H1 (cell line): ENCODE results near the gene SLC66A2. TPM values are rescaled to one million over a fixed set of nuclear protein-coding genes. Genes with fewer than 3 reads are reported as not detected.

ENCODE experiments used
- CTCF ChIA-PET: fragments of 300-600 bp; sonication (Branson Sonifier 250); formaldehyde crosslinking; loops from one replicate; lab custom pipeline; 2021; ENCODE audit not compliant: partially characterized antibody; lab: Charles Lee
- POLR2A ChIA-PET: fragments of 300-600 bp; sonication (Branson Sonifier 250); formaldehyde crosslinking; loops from one replicate; lab custom pipeline; 2021; ENCODE audit warnings: inconsistent platforms; ENCODE audit not compliant: partially characterized antibody; lab: Charles Lee
- DNase-seq, 2 experiments: peaks; one replicate each; pipeline versions ENCODE4 v3.0.0 to v3.0.0-alpha.2; 2010 to 2022; ENCODE audit warnings: low spot score in 2 of 2, low read depth in 1 of 2, mixed read lengths in 1 of 2
- FAIRE-seq: peaks from 2 replicates; lab custom pipeline; 2011; peaks lifted over from hg19 to GRCh38; lab: Jason Lieb, UNC
- H2AFZ ChIP-seq: 2 replicates; pipeline ENCODE4 v1.8.1; 2012; ENCODE audit warnings: low read length, inconsistent platforms
- H2AK5ac ChIP-seq: 2 replicates; pipeline ENCODE4 v1.6.1; 2013; ENCODE audit warnings: low read depth, low read length
- H2BK120ac ChIP-seq: replicated peaks from 2 replicates; pipeline ENCODE3; 2013; ENCODE audit warnings: low read depth, low read length, inconsistent platforms
- H2BK12ac ChIP-seq: 2 replicates; pipeline ENCODE4 v1.6.1; 2013; ENCODE audit warnings: low read depth, low read length
- H2BK15ac ChIP-seq: 2 replicates; pipeline ENCODE4 v1.6.1; 2013; ENCODE audit warnings: low read length
- H2BK20ac ChIP-seq: 2 replicates; pipeline ENCODE4 v1.6.1; 2013; ENCODE audit warnings: low read length
- H2BK5ac ChIP-seq: 2 replicates; pipeline ENCODE4 v1.6.1; 2013; ENCODE audit warnings: low read depth, low read length
- H3K14ac ChIP-seq: 2 replicates; pipeline ENCODE4 v1.6.1; 2013; ENCODE audit warnings: inconsistent platforms; ENCODE audit not compliant: insufficient read length
- H3K18ac ChIP-seq: 2 replicates; pipeline ENCODE4 v1.6.1; 2013; ENCODE audit warnings: low read length; ENCODE audit errors: extremely low read depth
- H3K23ac ChIP-seq: 2 replicates; pipeline ENCODE4 v1.6.1; 2013; ENCODE audit warnings: inconsistent platforms; ENCODE audit not compliant: insufficient read length
- H3K23me2 ChIP-seq: 2 replicates; pipeline ENCODE4 v1.6.1; 2013; ENCODE audit warnings: low read depth, low read length
- H3K27ac ChIP-seq: 2 replicates; pipeline ENCODE4 v1.6.1; 2011; ENCODE audit warnings: low read depth, low read length, inconsistent platforms
- H3K27me3 ChIP-seq, 4 experiments: replicated peaks in 1 of 4; 1 replicate in 1 of 4; 2 replicates in 3 of 4; pipeline versions ENCODE4 v1.6.1 to v1.8.1; 2011 to 2013; ENCODE audit warnings: low read length in 3 of 4, mild to moderate bottlenecking in 3 of 4, inconsistent platforms in 2 of 4, mixed read lengths in 2 of 4, moderate library complexity in 1 of 4; ENCODE audit not compliant: control insufficient read depth in 3 of 4, insufficient read depth in 3 of 4; ENCODE audit errors: extremely low read depth in 1 of 4
- H3K36me3 ChIP-seq, 4 experiments: 2 replicates each; pipeline versions ENCODE4 v1.6.1 to v1.8.1; 2011 to 2013; ENCODE audit warnings: mild to moderate bottlenecking in 4 of 4, low read length in 3 of 4, moderate library complexity in 2 of 4, control low read depth in 1 of 4, inconsistent platforms in 1 of 4; ENCODE audit not compliant: insufficient read depth in 4 of 4, control insufficient read depth in 2 of 4
- H3K4ac ChIP-seq: replicated peaks from 2 replicates; pipeline ENCODE3; 2013; ENCODE audit warnings: low read length, low read depth, mixed read lengths, inconsistent platforms; ENCODE audit not compliant: insufficient read length
- H3K4me1 ChIP-seq, 4 experiments: replicated peaks in 1 of 4; 1 replicate in 1 of 4; 2 replicates in 3 of 4; pipeline versions ENCODE4 v1.6.1 to v1.8.1; 2011 to 2013; ENCODE audit warnings: low read length in 3 of 4, inconsistent platforms in 2 of 4, mixed read lengths in 1 of 4; ENCODE audit not compliant: insufficient read depth in 4 of 4, control insufficient read depth in 3 of 4
- H3K4me2 ChIP-seq, 2 experiments: 2 replicates each; pipeline versions ENCODE4 v1.6.1 to v1.8.1; 2011 to 2013; ENCODE audit warnings: low read depth in 2 of 2, low read length in 2 of 2, control low read depth in 1 of 2, inconsistent platforms in 1 of 2, mild to moderate bottlenecking in 1 of 2; ENCODE audit not compliant: insufficient read depth in 1 of 2
- H3K4me3 ChIP-seq, 4 experiments: fragments of 200-600, 300-600 bp in 1 of 4; sonication (generic), shearing (Covaris generic), sonication (Bioruptor Twin) in 1 of 4; 2 replicates each; pipeline versions ENCODE4 v1.5.1 to v1.8.1; 2011 to 2016; ENCODE audit warnings: low read length in 4 of 4, low read depth in 3 of 4, control low read depth in 2 of 4, inconsistent platforms in 2 of 4, mild to moderate bottlenecking in 2 of 4, mixed read lengths in 1 of 4, moderate library complexity in 1 of 4; ENCODE audit not compliant: insufficient read depth in 2 of 4; ENCODE audit errors: extremely low read depth in 1 of 4
- H3K56ac ChIP-seq: replicated peaks from 2 replicates; pipeline ENCODE3; 2013; ENCODE audit warnings: low read depth, mild to moderate bottlenecking, mixed read lengths, low read length, inconsistent platforms; ENCODE audit not compliant: insufficient read length
- H3K79me1 ChIP-seq: 2 replicates; pipeline ENCODE4 v1.6.1; 2013; ENCODE audit warnings: low read depth, low read length, control low read depth
- H3K79me2 ChIP-seq, 2 experiments: 2 replicates each; pipeline versions ENCODE4 v1.6.1 to v1.8.1; 2012 to 2013; ENCODE audit warnings: low read length in 2 of 2, mild to moderate bottlenecking in 2 of 2, inconsistent platforms in 1 of 2; ENCODE audit not compliant: insufficient read depth in 2 of 2, control insufficient read depth in 1 of 2
- H3K9ac ChIP-seq, 4 experiments: replicated peaks in 1 of 4; 1 replicate in 1 of 4; 2 replicates in 3 of 4; pipeline versions ENCODE4 v1.6.1 to v1.8.1; 2011 to 2013; ENCODE audit warnings: low read depth in 3 of 4, low read length in 3 of 4, control low read depth in 2 of 4, mild to moderate bottlenecking in 2 of 4, moderate library complexity in 2 of 4, inconsistent platforms in 1 of 4; ENCODE audit errors: extremely low read depth in 1 of 4
- H3K9me3 ChIP-seq, 2 experiments: 2 replicates each; pipeline versions ENCODE4 v1.6.1 to v1.8.1; 2012 to 2013; ENCODE audit warnings: mild to moderate bottlenecking in 2 of 2, moderate library complexity in 2 of 2, control low read depth in 1 of 2, inconsistent platforms in 1 of 2, low read depth in 1 of 2, low read length in 1 of 2, mixed read lengths in 1 of 2; ENCODE audit not compliant: insufficient read depth in 2 of 2
- H4K20me1 ChIP-seq, 2 experiments: replicated peaks in 1 of 2; 2 replicates each; pipeline versions ENCODE3 to v1.8.1; 2011 to 2013; ENCODE audit warnings: inconsistent platforms in 2 of 2, low read length in 2 of 2, mild to moderate bottlenecking in 1 of 2; ENCODE audit not compliant: insufficient read depth in 2 of 2, control insufficient read depth in 1 of 2
- H4K5ac ChIP-seq: 2 replicates; pipeline ENCODE4 v1.6.1; 2013; ENCODE audit warnings: low read length, low read depth, mixed read lengths, inconsistent platforms; ENCODE audit not compliant: insufficient read length
- H4K8ac ChIP-seq: 2 replicates; pipeline ENCODE4 v1.8.0; 2013; ENCODE audit warnings: mild to moderate bottlenecking, moderate library complexity, low read length, inconsistent platforms; ENCODE audit not compliant: insufficient read depth; ENCODE audit errors: extremely low read depth
- H4K91ac ChIP-seq: replicated peaks from 2 replicates; pipeline ENCODE3; 2013; ENCODE audit warnings: low read length, mixed read lengths, inconsistent platforms; ENCODE audit not compliant: insufficient read length
- CHD2 ChIP-seq: IDR thresholded peaks from 2 replicates; pipeline ENCODE4 v1.6.1; 2012; ENCODE audit warnings: low read length, improper control_type of control experiment
- KDM5A ChIP-seq: fragments of 200-600 bp; IDR thresholded peaks from 2 replicates; pipeline ENCODE4 v1.7.1; 2012; ENCODE audit warnings: mild to moderate bottlenecking, low read length, inconsistent platforms, mixed read lengths
- POLR2A ChIP-seq, 2 experiments: IDR thresholded peaks; 1 replicate in 1 of 2; 2 replicates in 1 of 2; pipeline ENCODE4 v1.6.1; 2011; ENCODE audit warnings: low read depth in 2 of 2, low read length in 2 of 2, mild to moderate bottlenecking in 2 of 2; ENCODE audit errors: control extremely low read depth in 1 of 2
- SAP30 ChIP-seq: fragments of 300-600 bp; sonication (generic); IDR thresholded peaks from 2 replicates; pipeline ENCODE4 v1.7.1; 2012; ENCODE audit warnings: low read length, moderate library complexity, mild to moderate bottlenecking, inconsistent platforms; ENCODE audit not compliant: insufficient read depth, insufficient replicate concordance
- SP4 ChIP-seq: IDR thresholded peaks from 2 replicates; pipeline ENCODE4 v1.6.1; 2012; ENCODE audit warnings: low read length, inconsistent platforms
- SUZ12 ChIP-seq: fragments of 200-600 bp; sonication (generic); IDR thresholded peaks from 2 replicates; pipeline ENCODE4 v1.6.1; 2012; ENCODE audit warnings: mild to moderate bottlenecking, inconsistent platforms, low read length, moderate library complexity, mixed read lengths
- WGBS, 2 experiments: shearing (Covaris generic) in 1 of 2; methylation state at CpG; one replicate each; pipeline versions ENCODE4 v1.1.6 to v1.1.7; 2013 to 2015; ENCODE audit warnings: low lambda C conversion rate in 2 of 2, mixed read lengths in 2 of 2, inconsistent platforms in 1 of 2, low coverage in 1 of 2, missing lambda C conversion rate in 1 of 2; ENCODE audit not compliant: insufficient replicate concordance in 2 of 2, insufficient coverage in 1 of 2, insufficient read length in 1 of 2; ENCODE audit errors: extremely low coverage in 1 of 2, missing lambda C conversion rate in 1 of 2; 5-methylcytosine and 5-hydroxymethylcytosine counted together
- polyA plus RNA-seq, 7 experiments: library from polyadenylated mRNA; depleted of rRNA in 3 of 7; stranded (reverse) in 5 of 7; unstranded in 2 of 7; fragments of >200 nt in 5 of 7; fragments of 200-250 nt in 2 of 7; gene quantifications; 1 replicate in 5 of 7; 2 replicates in 1 of 7; 4 replicates in 1 of 7; pipeline versions ENCODE4 v1.2.1 to v1.2.3, GENCODE V29; 2011 to 2013; ENCODE audit warnings: missing spikeins in 2 of 7, mixed read lengths in 2 of 7
- total RNA-seq: library from RNA; stranded (reverse); fragmentation: NEBNext Ultra II Directional; extraction: Animal tissue kit (Norgen Biotek cat#: 25700); gene quantifications from 2 replicates; pipeline ENCODE4 v1.2.1, GENCODE V29; 2021

SLC66A2 gene
- total and polyA plus RNA-seq, 2 of the 8 experiments (the other 6 are each of a cell fraction or from before 2014, with no cell fraction given) = 15.0 to 18.9 TPM

DNA sequence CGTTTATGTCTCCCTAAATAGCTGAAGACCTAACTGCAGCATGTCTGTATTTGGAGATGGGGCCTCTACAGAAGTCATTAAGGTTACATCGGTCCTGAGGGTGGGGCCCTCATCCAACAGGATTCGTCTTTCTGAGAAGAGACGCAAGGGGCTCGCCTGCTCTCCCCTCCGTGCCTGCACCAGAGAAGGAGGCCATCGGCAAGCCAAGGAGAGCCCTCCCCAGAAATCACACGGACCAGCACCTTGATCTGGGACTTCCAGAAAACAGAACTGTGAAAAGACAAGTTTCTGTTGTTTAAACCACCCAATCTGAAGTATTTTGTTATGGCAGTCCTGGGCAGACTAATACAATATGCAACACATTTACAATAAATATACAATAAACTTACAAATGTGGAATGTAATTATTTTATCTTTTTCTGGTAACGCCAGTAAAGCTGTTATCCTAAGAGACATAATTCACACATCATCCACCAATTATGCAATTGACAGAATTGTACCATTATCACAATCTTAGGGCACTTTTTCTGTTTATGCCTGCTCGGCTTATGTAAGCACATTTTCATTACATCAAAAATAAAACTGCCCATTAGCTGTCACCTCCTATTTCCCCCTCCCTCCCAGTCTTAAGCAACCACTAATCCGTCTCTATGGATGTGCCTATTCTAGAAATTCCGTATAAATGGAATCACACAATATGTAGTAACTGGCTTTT, 19.1 kb upstream of the SLC66A2 start:
- POLR2A ChIA-PET = interaction anchor here (0.8 kb wide), 1 partner anchor 11 kb away, joined by 3 read pairs; no protein-coding TSS in a partner anchor
- Histone ChIP-seq H3K18ac (no peak overlapping the region), H3K4ac (no peak overlapping the region), H3K23me2 (no peaks in the 10 kb centered on the region)
- FAIRE-seq = no peak
- TF ChIP-seq SUZ12 (no peak), POLR2A (IDR thresholded peaks at IDR 0.05; ENCODE audit: control extremely low read depth in 1 of 2, low read depth in 2 of 2, low read length in 2 of 2) (no peak; a peak in 1 of 3 replicates), KDM5A (no peak), CHD2 (no peak), SP4 (no peak), SAP30 (no peak)
- TF ChIP-seq, all 59 proteins: peak for 0
- H3K14ac ChIP-seq = no peak overlapping the region
- no peaks in the 10 kb centered on the region; a peak in 1 of 7 replicates for H3K27me3 ChIP-seq
- H4K5ac ChIP-seq = no peak overlapping the region
- no peak overlapping the region for H3K9ac ChIP-seq
- no peak overlapping the region for H3K27ac ChIP-seq
- no peak overlapping the region for H2AFZ ChIP-seq
- no peak overlapping the region for H4K91ac ChIP-seq
- no peak for DNase-seq
- H3K4me1 ChIP-seq = peaks cover 0 to 1% (median under 1%) of the 10 kb centered on the region in 4 experiments; a peak in 3 of 7 replicates
- no peak overlapping the region for H2BK12ac ChIP-seq
- H2BK20ac ChIP-seq = no peak overlapping the region
- no peak overlapping the region for H3K56ac ChIP-seq
- no peak overlapping the region for H4K8ac ChIP-seq
- H2AK5ac ChIP-seq = no peak overlapping the region
- no peak overlapping the region for H2BK120ac ChIP-seq
- H3K4me3 ChIP-seq = no peak overlapping the region
- no peak overlapping the region for H3K23ac ChIP-seq
- H3K9me3 ChIP-seq = no peaks in the 10 kb centered on the region
- WGBS, 2 experiments = 93% methylated on average over 12 of the region's 12 CpGs; no CpG with 5 or more reads in 1 of the 2 experiments
- no peak overlapping the region for H2BK15ac ChIP-seq
- CTCF ChIA-PET = no interaction called here
- H2BK5ac ChIP-seq = no peak overlapping the region
- no peak overlapping the region for H3K4me2 ChIP-seq
- peaks cover 3 to 9% of the 10 kb centered on the region in 2 experiments for H4K20me1 ChIP-seq
- H3K79me1 ChIP-seq = peaks cover 2% of the 10 kb centered on the region; the same call in 1 of the 2 replicates
- H3K36me3 ChIP-seq = peaks cover 0 to 29% (median 15%) of the 10 kb centered on the region in 4 experiments
- H3K79me2 ChIP-seq = peaks cover 0 to 22% of the 10 kb centered on the region in 2 experiments; a peak in 2 of 4 replicates
